Activated CD8-positive, alpha-beta memory T cell treated with anti-CD3 and anti-CD28 coated beads, Interleukin-2, amount 50 U/mL, for 4 hours (primary cell): ENCODE results near the gene SESN3.
"Not testable (repeated sequence)": the region's sequence is repeated elsewhere in the genome, so short reads cannot be mapped to it uniquely, and the experiment has no call there.

Source experiments
- DNase-seq: peaks from one replicate; pipeline ENCODE4 v3.0.0-alpha.2; 2020

SESN3 gene

DNA sequence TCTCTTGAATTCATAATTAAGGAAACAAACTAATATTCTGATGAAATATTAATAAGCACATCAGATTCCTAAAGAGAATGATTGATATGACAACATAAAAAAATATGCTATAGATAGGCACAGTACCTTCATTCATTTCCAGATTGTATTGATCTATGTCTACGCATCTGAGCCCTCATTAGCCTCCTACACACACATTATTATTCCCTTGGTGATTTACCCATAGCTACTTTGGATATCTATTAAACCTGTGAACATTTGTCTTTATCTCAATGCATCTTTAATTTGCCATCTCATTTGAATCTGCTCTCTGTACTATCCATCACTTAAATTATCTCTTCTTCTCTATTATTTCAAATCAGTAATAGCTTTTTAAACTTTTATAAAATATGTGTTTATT lies 18.4 kb downstream of the SESN3 start:
- DNase-seq = no peak

- not testable (repeated sequence) for DNase-seq
Observed at GRCh38 chr11:95209535-95209934, 21.5 kb downstream of the SESN3 start.

DNA sequence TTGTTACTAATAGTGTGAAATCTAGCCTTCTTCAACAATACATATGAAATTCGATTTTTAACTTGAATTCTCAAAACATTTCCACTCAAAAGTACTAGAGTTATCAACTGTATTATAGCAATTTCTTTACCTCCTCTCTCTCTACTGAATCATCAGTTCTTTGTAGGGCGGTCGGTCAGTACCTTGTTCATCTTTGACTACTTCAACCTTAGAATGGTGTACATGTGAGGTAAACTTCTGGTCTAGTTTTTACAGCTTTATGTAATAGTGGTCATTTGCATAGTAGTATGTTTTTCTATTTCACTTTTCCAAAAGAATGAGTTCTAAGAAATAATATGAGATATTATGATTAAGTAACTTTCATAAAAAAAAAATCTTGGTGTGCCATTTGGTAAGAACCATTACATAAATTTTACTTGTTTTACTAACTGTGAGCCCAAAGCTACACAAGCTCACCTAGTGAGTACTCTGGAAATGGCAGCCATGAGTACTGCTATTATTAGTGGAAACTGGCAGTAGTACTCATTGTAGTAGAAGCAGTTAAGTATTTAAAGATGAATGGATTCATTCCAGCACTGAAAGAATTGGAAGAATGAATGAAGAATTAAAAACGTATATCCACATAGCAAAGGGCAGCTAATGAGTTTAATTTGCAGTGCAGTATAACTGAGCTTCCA lies 30.1 kb downstream of the SESN3 start:
- no peak for DNase-seq

- DNase-seq = no peak
Observed at GRCh38 chr11:95195831-95196230, 35.2 kb downstream of the SESN3 start.

- DNase-seq = no peak
Observed at GRCh38 chr11:95193541-95193940, 37.5 kb downstream of the SESN3 start.

DNA sequence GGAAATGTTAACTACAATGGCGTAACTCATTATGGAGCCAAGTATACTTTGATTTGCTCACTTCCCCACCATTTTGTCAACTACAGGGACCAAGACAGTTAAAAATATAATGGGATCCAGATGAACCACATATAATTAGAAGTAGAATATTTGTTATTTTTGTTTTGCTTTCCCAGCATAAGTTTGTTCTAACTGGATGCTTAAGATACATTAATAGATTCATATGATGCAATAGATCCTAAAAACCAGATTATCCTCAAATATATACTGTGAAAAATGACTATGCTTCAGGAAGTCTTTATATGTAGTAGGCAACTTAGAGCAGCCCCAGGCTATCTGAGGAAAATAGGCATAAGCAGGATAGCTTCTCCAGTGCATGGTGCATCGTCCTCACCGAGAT lies 38.3 kb downstream of the SESN3 start:
- DNase-seq = no peak

GRCh38 chr11:95187723-95188122 lies 43.3 kb downstream of the SESN3 start:
- DNase-seq = no peak

DNA sequence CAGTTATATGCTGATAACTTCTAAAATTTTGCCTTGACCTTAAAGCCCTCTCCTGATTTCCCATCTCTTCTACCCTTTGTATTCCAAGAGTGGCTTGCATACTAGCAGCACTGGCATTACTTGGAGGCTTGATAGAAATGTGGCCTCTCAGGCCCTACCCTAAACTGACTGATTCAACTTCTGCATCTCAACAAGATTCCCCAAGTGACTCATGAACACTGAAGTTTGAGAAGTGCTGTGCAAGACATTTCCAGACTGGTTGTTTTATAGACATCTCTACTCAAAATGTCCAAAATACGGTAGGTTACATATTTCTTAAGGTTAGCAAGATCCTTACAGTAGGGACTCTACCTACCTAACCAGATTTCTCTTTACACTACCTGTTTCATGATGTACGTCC lies 48.6 kb downstream of the SESN3 start:
- DNase-seq = no peak

DNA sequence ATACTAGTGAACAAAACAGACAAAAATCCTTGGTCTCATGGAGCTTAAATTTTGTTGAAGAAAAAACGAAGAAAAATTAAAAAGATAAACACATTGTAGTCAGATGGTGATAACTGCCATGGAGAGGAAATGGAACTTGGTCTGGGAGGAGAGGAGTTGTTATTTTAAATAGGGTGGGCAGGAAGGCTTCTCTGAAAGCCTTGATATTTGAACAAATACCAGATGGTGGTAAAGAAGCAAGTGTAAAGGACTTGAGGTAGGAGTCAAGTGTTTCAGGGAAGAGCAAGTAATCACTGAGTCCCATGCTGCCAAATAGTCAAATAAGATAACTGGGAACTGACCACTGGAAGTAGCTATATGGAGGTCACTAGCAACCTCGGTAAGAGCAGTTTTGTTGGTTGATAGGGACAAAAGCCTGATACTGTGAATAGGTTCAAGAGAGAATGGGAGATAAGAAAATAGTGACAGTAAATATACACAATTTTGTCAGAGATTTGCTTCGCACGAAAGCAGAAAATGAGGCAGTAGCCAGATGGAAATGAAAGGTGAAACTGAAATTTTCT lies 55.1 kb downstream of the SESN3 start:
- no peak for DNase-seq

DNA sequence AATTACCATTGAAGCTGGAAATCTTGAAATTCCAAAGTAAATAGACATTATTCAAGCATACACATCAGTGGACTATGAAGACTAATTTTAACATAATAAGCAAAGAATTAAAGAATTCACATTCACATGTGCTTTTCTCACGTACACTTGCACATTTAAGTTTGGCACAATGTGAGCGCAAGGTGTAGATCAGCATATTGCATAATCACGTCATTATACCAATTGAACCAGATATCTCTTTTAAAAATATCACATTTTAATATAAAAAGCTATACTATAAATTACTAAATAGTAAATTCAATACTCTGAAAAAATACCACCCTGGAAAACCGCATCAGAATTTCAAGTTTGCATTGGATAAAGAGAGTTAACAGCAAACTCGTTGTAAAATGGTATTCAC lies 60.7 kb downstream of the SESN3 start:
- no peak for DNase-seq

DNA sequence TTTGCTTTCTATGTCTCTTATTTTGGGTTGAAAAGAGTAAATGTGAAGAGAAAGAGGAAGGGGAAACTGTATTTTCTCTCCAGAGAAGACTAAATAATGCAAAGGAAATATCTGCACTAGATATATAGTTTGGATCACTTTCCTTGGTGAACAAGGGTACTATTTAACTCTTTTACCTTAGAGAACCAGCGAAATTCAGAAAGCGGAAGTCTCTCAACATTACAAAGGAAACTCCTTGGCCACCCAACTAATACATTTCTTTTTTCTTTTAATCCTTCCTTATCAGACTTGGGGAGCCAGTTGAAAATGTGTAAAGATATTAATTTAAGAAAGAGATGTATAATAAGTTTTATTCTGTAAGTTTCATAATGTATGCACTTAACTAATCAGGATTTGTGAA lies 64.2 kb downstream of the SESN3 start:
- DNase-seq = no peak

GRCh38 chr11:95165638-95166037 lies 65.4 kb downstream of the SESN3 start:
- DNase-seq = no peak

GRCh38 chr11:95163106-95163505 lies 67.9 kb downstream of the SESN3 start:
- DNase-seq = no peak

DNA sequence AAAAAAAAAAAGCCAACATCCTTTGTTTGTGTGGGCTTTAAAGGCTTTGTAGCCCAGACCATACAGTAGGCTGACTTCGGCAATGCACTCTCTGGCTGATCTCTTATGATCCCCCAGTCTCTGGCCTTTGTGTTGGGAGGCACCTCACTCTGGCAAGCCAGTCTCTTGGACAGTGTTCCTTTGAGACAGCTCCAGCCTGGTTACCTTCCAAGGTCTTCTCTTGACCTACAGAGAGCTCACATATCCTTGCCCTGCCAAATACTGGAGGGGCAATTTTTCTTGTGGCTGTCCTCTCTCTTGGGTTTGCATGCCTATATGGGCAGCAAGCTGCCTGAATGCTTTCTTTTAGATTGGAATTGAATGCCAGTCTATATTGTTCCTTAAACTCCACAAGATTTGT lies 69.8 kb downstream of the SESN3 start:
- no peak for DNase-seq

GRCh38 chr11:95157824-95158223 lies 73.2 kb downstream of the SESN3 start:
- no peak for DNase-seq

GRCh38 chr11:95156916-95157541 lies 74.0 kb downstream of the SESN3 start:
- DNase-seq = no peak

DNA sequence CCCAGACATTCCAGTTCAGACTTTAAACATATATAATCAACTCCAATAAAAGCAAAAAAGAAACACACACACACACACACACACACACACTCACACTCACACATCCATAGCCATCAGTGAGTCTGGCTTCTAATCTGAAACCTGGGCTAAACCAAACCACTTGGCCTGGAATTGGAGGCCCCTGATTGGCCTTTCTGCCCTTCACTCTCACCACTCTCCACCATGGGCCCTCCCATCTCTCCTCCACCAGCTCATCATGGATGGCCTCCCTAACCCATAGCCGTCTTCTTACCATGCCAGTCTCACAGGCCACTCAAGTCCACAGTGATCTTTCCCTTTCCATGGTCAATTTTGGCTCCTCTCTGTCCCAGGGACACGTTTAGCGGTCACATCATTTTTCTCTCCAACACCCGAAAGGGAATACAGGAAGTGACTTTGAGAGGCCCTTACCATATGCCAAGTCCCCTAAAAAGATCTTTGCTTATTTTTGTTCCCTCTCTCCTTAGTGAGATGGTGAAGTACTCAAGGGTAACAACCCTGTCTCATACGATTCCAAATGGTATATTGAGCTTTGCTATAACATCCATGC lies 74.8 kb downstream of the SESN3 start:
- DNase-seq = no peak

DNA sequence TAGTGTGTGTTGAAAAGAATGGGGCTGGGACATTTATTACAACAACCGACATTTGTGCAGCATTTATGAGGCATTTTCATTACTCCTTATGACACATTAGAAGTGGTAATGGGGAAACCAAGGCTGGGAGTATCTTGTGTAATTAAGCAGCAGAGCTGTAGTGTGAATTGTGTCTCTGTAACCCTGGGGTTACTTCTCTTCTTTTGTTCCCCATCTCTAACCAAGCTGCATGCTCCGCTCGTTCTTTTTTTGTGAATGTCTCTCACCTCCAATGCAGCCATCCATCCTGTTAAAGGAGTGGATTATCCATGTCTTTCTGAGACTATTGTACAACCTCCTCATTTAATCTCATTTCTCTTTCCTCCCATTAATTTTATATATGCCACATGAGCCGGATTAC lies 75.6 kb downstream of the SESN3 start:
- DNase-seq = no peak

DNA sequence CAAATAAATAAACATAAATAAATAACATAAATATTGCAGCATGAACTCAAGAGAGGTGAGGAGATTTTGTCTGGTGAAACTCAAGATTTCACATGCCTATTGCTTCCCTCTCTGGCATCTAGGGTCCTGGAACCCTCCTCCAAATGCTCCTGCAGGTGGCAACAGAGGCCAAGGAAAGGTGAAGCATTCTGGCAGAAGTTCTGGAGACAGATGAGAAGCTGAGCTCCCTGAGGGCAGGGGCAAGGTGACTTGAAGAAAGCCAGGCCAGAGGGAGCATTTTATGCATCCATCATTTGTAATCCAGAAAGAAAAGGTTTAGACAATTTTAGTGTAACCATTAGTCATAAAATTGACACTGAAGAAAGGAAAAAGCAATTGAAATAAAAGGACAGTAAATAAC lies 76.5 kb downstream of the SESN3 start:
- DNase-seq = peak; percentile 55

DNA sequence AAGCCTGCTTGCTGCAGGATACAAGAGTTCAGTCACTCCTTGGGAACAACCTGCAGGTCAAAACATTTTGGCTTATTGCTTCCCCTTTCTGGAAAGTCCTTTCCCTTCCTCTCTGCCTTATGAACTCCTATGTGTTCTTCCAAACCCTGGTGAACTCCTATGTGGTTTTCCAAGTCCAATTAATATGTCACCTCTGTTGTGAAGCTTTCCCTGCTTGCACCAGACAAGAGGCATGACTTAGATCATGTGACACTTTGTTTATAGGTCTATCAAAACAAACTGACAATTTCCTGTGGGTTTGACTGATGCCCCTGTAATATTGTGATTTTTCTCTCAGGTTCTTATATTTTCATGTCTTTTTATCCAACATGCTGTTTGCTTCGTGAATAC lies 77.2 kb downstream of the SESN3 start:
- no peak for DNase-seq

DNA sequence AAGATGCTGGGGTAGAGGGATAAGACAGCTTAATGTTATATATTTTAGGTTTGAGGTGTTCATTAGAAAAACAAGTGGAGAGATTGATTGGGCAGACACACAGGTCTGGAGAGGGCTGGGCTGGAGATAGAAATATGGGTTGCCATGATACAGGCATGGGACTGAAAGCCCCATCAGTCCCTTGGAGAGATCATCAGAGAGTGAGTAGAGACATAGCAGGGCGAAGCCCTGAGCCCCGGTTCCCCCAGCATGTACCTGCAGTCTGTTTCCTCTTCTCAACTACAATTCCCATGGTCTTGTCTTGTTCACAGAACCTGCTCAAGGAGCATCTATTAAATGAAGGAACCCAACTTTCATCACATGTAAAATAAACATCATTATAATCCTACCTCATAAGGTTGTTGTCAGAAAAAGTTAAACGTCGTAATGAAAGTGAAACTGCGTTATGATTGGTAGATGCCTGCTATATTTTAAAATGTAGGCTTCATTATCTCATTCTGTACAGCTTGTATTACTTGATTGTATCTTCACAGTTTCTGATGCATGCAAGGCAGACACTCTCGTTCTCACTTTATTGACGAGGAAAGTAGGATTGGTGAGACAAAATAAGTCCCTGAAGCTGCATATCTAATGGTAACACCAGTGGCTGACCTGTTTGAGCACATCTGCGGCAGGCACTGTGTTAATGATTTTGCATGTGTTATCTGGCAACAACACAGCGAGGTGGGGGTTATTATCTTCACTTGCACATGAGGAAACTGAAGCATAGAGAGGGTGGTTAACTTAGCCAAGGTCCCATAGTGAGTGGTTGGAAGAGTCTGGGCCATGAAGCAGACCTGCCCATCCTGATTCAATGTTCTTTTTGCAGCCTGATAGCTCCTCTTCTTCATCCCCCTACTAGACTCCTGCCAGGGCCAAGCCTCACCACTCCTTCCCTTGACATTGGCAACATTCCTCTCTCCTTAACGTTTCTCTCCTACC lies 77.8 kb downstream of the SESN3 start:
- DNase-seq = no peak

DNA sequence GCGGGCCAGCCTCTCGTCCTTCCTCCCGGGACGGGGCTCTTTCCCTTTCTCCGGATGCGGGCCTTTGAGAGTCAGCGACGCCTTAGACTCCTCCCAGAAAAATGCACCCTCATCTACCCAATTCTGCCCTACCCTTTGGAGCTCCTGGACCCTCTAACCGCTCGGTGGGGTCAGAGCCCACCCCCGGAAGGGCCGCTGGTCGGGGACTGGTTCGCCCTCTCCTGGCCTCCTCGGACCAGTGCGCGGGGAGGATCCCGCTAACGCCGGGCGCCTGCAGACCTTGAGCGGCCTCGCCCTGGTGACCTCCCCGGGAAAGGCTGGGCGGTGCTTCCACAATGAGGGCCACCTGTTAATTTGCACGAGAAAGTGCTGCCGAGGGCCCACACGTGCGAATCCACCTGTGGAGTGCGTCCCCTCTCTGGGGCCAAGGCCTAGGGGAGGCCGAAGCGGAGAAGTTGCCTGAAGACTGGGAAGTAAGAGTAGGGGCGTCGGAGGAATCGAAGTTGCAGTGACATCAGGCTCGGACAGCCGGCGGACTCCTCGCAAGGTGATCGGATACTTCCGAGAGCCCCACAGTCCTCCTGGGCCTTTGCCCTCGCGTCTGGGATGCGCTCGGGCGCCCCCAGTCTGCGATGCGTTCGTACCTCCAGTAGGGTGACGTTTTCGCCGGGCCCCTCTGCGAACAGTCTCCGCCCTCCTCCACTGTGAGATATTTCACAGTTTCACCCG lies 79.9 kb downstream of the SESN3 start:
- peak; percentile 89 for DNase-seq
